NCI-H1417 treated with DMSO at 0.1 percent for 48 hours (cell line): Measurements from ENCODE around the gene CSNK1G1.

Source experiments
- DNase-seq: peaks from one replicate; lab custom pipeline; 2025; lab: John Stamatoyannopoulos, UW

The CSNK1G1 gene

GRCh38 chr15:64191971-64192830 is 163.8 kb downstream of the CSNK1G1 start:
- DNase-seq: no peak

GRCh38 chr15:64187396-64188191 is 168.4 kb downstream of the CSNK1G1 start:
- DNase-seq: no peak

- DNase-seq: no peak
Observed at GRCh38 chr15:64185146-64185911, 170.6 kb downstream of the CSNK1G1 start.

GRCh38 chr15:64182859-64183370 is 173.1 kb downstream of the CSNK1G1 start:
- DNase-seq: no peak

- DNase-seq: no peak
Observed at GRCh38 chr15:64180235-64180824, 175.6 kb downstream of the CSNK1G1 start.

GRCh38 chr15:64166102-64166890 is 189.7 kb downstream of the CSNK1G1 start:
- no peak for DNase-seq

GRCh38 chr15:64164436-64164835 is 191.5 kb downstream of the CSNK1G1 start:
- DNase-seq: no peak

- no peak for DNase-seq
Observed at GRCh38 chr15:64163659-64164362, 192.2 kb downstream of the CSNK1G1 start.

- DNase-seq: peak; percentile 91
Observed at GRCh38 chr15:64162869-64163658, 192.9 kb downstream of the CSNK1G1 start, which contains the start of gene PPIB. Gene PPIB, minus strand, starts transcription at chr15:64163022. Its CDS starts 36 bp downstream, at chr15:64162986.

GRCh38 chr15:64162478-64162868 is 193.5 kb downstream of the CSNK1G1 start:
- no peak for DNase-seq

GRCh38 chr15:64161688-64162477 is 194.1 kb downstream of the CSNK1G1 start:
- no peak for DNase-seq

- DNase-seq: no peak
Observed at GRCh38 chr15:64158363-64159134, 197.4 kb downstream of the CSNK1G1 start.

- DNase-seq: no peak
Observed at GRCh38 chr15:64157599-64158125, 198.3 kb downstream of the CSNK1G1 start.

- no peak for DNase-seq
Observed at GRCh38 chr15:64156652-64157331, 199.2 kb downstream of the CSNK1G1 start.

GRCh38 chr15:64155802-64156651 is 199.9 kb downstream of the CSNK1G1 start:
- no peak for DNase-seq
